ENCODE measurements around the gene COL20A1.

COL20A1 gene

DNA sequence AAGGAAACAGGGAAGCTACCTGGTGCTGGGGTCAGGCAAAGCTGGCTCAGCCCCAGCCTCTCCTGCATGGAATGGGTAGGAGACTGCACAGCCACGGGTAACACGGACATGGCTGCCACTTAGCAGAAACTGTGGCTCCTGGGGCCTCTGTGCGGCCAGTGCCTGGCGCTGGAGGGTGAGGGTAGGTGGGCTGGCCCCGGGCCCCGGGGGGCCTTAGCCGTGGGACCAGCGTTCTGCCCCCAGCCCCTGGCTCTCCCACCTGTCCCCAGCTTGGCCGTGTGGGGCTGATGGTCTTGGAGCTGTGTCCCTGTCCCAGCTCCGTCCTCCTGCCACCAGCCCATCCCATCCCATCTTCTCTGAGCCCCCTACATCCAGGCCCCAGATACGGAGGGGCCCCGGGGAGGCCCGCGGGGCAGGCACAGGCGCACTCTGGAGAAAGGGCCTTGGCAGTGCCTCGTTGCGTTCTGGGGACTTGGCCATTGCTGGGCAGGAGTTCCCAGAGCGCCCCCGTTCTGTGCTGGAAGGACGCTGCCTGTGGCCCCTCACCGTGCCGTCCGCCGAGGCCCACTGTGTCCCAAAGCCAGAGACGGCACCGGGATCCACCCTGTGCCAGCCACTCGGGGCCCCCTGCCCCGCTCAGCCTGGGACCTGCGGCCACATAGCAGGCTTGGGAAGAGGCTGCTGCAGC, 56.0 kb downstream of the COL20A1 start:
- DNase-seq (ENCODE audit: low spot score): no peak

DNA sequence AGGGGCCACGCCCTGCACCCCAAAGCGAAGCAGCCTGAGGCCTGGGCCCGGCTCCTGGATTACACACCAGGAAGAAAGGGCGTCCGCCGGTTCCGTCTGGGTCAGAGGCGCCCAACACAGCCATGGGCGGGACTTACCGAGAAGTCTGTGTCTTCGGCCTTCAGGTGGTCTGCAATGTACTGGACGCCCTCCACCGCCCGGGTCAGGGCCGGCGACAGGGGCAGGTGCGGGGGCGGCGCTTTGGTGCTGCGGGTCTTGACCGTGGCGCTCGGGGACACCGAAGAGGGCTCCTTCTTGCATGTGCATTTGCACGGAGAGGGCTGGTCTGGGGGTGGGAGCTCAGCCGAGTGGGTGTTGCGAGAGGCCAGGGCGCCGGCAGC, 56.5 kb downstream of the COL20A1 start:
- no peak for DNase-seq (ENCODE audit: low spot score)

DNA sequence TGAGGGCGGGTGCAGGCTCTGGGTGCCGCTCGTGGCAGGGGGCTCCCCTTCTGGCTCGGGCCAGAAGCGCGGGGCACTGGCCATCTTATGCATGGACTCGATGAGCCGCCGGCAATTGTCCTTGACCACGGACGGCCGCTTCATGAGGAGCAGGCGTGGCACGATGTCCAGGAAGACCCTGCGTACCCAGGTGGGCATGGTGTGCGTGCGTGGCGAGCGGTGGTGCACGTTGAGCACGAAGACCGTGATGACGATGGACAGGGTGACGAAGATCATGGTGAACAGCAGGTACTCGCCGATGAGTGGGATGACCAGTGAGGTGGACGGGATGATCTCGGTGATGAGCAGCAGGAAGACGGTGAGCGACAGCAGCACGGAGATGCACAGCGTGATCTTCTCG, 57.2 kb downstream of the COL20A1 start:
- DNase-seq (ENCODE audit: low spot score): no peak

DNA sequence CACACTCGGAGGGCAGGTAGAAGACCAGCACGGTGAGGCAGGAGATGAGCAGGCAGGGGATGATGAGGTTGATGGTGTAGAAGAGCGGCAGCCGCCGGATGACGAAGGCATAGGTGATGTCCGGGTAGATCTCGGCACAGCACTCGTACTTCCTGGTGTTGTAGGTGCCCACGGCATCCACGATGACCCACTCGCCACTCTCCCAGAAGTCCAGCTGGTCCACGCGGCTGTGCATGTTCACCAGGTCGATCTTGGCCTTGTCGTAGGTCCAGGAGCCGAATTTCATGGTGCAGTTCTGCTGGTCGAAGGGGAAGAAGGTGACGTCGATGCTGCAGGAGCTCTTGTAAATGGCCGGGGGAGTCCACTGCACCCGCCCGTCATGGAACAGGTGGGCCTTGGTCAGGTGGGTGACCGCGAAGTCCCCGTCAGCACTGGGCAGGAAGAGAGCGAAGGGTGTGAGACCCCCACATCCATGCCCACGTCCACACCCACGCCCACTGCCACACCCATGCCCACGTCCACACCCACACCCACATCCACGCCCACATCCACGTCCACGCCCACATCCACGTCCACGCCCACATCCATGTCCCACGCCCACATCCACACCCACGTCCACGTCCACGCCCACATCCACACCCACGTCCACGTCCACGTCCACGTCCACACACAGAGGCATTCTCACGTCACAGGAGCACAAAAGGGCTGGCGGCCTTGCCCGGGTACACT, 57.8 kb downstream of the COL20A1 start:
- no peak for DNase-seq (ENCODE audit: low spot score)

DNA sequence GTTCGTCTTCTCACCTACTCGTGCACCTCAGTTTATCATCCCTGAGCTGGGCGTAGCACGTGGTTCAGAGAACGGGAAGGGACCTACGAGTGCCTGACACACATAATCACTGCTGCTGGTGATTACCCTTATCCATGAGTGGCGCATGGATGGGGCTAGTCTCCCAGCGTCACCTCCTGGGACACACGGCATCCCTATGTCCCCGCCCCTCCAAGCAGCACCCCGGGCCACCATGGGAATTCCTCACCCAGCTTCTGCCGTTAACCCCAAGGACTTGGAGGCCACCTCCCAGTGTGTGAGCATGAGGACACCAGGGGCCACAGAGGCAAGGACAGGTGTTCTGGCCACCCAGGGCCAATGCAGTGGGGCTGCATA, 58.3 kb downstream of the COL20A1 start:
- DNase-seq (ENCODE audit: low spot score): no peak

DNA sequence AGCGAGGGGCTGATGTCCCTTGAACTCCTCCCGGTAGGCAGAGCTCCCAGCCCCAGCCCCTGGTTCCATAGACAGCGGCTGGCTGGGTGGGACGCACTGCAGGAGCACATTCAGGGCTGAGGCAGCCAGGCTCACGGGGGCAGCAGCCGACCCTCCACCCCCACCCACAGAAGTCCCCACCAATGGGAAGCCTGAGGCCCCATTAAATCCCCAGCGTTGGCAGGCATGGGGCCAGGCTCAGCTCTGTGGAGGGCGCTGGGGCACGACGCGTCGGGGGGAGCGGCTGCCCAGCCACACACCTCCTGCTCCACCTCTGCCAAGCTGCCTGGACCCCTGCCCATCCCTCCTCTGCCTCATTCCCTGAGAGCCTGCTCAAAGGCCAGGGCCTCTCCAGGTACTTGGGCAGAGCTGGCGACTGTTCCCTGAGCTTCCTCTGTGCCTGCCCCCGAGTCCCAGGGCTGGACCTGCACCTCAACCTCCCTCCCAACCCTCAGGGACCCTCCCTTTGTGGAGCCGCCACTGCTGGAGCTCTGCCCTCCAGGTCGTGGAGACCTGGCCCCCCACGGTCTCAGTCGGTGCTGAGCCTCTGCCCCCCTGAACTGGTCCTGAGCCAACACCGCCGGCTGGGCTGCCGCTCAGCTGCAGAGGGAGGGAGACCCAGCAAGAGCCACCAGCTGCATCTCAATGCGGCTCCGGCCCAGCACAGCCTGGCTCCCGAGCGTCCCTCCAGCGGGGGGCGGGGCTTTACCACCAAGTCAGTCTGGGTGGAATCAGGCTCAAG, 59.0 kb downstream of the COL20A1 start:
- DNase-seq (ENCODE audit: low spot score): no peak

DNA sequence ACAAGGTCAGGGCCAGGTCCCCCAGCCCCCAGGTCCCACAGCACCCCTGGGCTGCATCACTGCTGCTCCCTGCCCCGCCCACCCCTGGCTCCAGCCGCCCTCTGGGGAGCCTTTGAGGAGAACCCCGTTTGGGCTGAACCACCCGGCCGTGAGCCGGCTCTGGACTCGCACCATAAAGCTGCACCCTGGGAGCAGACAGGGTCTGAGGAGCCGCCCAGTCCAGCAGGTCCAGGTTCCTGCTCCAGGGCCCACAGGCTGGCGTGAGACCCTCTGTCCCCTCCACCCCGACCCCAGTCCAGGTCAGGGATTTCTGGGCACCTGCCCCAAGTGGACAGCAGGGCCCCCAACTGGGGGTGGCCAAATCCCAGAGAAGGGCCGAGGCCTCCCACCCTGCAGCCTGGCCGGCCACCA, 59.8 kb downstream of the COL20A1 start:
- DNase-seq (ENCODE audit: low spot score): no peak

DNA sequence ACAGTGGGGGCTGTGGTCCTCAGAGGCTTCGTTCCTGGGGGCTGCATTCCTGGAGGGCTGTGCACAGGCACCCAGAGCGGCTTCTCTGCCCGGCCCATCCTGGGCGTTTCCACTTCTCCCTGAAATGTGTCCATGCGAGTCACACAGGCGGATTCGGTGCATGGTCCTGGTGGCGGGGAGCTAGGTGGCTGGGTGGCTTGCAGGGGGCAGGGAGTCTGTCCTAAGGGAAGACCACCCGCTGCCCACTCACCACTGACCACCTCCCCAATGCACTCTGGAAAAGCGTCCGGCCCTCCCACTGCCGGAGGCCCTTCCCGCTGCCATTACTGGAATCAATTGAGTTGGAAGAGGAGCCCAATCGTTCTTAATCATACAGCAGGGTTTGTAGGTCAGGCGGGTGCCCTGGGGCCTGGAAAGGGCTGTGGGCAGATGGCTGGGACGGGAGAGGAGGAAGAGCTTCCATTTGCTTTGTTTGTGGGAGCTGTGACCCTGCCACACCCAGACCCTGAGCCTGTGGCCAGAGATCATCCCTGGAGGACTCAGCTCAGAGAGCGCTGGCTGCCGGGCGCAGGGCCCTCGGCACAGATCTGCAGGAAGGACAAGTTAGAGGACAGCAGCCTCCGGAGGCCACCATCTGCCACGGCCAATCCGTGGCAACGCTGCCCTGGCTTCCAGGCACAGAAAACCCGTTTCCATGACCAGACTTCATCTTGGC, 61.8 kb downstream of the COL20A1 start:
- DNase-seq (ENCODE audit: low spot score): no peak

DNA sequence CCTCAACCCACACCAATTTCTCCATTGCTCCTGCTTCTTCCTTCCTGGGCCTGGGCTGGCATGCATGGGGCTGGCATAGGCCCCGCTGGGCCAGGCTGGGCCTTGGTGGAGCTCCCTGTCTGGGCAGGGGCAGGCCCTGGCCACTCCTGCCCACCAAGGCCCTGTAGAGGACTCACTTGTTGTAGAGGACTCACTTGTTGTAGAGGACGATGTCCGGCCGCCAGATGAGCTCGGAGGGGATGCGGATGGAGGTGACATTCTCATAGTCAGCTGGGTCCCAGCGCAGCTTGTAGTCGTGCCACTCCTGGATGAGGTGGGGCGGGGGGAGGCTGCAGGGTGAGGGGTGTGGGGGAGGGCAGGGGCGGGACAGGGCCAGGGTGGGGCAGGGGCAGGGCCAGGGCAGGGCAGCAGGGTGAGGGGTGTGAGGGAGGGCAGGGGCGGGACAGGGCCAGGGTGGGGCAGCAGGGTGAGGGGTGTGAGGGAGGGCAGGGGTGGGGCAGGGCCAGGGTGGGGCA, 62.9 kb downstream of the COL20A1 start:
- no peak for DNase-seq (ENCODE audit: low spot score)

DNA sequence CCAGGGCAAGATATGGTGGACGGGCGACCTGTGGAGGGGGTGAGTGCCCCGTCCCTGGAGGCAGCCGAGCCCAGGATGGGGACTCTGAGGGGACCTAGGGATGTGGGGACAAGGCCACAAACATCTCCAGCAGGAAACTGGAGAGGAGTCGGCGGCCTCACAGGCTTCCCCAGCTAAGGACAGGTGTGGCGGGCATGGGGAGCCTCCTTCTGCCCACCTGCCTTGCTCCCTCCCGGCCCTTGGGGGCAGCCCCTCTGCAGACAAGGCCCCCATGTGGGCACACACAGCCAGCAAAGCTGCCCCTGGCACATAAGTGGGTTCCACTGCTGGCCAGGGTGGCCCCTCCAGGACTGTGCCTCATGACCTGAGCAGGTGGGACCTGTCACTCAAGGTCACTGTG, 63.5 kb downstream of the COL20A1 start:
- no peak for DNase-seq (ENCODE audit: low spot score)

DNA sequence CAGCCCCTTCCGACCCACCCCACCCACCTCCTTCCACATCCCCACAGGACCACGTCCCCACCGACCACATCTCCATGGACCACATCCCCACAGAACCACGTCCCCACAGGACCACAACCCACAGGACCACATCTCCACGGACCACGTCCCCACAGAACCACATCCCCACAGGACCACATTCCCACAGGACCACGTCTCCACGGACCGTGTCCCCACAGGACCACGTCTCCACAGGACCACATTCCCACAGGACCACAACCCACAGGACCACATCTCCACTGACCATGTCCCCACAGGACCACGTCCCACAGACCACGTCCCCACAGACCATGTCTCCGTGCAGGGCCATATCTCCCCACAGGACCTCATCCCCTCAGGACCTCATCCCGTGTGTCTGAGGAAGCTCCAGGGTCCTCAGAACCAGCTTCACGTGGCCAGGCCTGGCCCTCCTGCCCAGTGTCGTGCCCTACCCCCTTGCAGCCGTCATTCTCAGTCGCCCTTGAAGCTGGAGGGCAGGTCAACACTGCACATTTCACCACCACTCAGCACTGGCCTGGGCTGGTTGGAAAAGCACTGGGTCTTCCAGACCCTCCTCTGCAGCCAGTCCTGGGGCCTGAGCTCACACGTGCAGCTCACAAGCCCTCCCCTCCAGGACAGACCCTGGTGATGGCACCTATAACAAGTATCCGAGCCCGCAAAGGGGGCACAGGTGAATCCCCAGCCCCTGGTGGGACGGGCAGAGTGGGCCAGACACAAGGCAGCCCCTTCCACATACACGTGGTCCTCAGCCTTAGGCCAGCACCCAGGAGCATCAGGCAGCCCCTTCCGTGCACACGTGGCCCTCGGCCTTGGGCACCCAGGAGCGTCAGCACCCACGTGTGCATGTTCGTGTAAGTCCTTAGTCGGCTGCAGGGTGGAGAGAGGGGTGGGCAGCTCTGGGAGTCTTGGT, 64.2 kb downstream of the COL20A1 start:
- DNase-seq (ENCODE audit: low spot score): no peak

DNA sequence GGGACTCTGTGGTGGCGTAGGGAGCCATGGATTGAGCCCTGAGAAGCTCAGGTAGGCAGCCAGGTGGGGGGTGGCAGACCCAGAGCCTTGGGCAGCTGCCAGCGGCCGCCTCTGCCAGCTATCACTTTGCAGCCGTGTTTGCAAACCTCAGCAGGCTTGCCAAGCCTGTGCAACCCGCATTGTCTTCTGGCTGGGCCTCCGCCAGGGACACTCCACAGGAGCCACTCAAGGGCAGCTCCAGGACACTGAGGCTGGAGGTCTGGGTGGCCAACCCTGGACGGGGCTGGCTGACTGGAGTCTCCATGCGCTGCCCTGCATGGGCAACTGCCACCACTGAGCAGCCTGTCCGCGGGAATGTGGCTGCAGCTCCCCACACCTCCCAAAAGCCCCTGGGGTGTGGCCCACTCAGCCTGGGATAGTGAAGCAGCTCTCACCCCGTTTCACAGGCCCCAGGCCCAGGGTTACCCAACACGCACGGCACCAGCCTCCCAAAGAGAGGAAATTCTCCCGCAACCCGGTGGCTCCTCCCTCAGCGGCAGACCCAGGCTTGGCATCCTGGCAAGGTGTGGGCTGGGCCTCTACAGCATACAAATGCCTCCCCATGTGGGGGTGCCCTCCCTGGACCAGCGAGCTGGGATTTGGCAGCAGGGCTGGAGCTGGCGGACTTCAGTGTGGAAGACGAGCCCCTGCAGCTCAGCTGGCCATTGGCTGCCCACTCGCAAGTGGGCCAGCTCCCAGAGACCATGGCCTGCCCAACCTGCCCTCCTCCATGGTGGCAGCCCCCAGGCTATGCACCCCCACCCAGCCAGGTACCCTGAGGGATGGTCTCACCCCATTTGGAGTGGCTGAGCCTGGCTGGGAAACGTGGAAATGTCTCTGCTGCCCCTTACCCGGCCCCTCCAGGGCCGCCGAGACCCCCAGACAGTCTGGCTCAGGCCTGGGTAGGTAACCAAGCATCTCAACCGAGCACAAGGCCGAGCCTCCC, 65.2 kb downstream of the COL20A1 start:
- no peak for DNase-seq (ENCODE audit: low spot score)

DNA sequence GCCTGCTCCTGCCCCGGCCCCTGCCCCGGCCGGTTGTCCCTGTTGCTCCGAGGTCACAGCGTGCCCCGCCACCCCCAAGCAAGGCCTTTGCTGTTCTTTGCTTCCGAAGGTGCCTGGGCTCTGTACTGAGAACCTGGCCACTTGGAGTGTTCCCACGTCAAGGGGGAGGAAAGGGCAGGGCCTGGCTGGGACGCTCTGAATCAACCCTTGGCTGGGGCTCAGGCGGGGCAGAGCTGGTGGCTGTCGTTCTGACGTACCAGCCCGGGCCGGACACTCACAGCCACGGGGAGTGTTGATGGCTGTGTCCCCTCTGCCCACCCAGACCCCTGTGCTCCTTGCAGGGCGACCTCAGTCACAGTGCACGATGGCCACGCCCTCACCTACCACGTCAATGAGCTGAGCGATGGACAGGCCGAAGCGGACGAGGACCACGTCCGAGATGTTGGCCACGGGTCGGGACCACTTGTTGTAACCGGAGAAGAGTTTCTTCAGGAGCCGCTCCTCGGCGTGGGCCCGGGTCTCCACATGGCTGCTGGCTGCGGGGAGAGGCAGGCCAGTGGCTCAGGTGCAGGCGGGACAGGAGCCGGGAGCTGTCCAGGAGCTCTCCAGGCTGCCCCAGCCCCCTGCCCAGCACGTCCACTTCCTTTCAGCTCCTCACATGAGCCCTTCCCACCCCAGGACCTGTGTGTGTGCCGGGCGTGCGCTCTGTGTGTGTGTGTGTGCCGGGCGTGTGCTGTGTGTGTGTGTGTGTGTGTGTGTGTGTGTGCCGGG, 66.4 kb downstream of the COL20A1 start:
- no peak for DNase-seq (ENCODE audit: low spot score)

DNA sequence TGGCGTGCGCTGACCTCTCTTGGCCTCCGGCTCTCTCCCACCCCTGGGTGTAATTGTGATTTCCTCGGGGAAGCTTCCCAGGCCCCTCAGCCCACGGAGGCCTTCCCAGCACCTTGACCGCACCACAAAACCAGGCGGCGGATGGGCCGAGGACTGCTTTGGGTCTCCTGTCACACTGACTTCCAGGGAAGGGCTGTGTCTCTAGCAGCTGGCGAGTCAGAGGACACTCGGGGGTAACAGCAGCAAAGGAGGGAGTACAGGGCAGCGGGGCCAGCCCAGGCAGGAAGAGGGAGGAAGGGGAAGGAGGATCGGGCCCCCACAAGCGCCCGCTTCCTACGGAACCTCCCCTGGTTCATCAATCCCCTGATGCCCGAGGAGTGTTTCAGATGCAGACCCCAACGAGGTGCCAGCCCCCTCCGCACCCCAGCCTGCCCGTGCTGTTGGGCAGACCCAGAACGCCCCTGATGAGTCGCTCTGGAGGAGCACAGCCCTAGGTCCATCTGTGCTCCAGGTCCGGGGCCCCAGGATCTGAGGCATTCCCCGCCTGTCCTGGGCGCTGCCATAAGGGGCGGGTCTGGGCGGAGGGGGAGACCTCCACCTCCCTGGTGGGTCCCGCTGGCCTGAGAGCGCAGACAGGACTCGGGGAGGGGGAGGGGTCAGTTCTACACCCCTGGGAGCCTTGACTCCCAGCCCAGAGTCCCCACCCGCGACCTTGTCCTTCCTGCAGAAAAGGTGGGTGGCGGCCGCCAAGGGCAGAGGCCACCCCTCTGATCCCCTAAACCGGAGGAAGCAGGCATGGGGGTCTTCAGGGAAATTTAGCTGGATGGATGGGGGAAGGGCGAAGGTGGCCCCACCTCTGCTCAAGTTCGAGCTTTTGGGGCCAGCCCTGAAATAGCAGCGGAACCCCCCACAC, 67.2 kb downstream of the COL20A1 start:
- DNase-seq (ENCODE audit: low spot score): no peak

DNA sequence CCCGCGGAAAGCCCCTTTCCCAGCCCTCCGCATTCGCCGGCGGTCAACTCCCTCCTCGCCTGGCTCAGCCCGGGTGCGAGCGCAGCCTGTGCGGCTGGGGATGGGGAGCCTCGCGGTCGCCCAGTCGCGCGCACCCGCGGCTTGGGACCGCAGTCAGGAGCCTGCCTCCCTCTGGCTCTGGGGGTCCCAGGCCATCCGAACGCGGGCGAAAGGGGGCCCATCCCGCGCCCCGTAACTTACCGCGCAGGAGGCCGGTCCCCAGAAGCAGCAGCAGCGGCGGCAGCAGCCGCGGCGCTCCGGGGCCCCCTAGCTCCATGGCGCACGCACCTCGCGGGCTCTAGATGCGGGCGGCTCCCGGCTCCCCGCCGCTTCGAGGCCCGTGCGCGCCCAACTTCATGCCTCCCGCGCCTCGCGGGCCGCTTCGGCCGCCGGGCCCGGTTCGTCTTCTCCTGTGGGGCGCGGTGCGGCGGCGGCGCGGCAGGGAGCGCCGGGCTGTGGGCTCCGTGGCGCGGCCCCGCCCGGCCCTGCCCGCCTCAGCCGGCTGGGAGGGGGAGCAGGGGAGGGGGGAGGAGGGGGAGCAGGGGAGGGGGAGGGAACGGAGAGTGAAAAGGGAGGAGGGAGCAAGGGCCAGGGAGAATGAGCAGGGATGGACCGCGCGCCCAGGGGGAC, 68.0 kb downstream of the COL20A1 start, which contains the start of gene CHRNA4:
Gene CHRNA4, minus strand, starts transcription at position 500 of the 669 bp plus-strand sequence. Its CDS starts 184 bp downstream, at position 316.
- DNase-seq (ENCODE audit: low spot score): no peak

DNA sequence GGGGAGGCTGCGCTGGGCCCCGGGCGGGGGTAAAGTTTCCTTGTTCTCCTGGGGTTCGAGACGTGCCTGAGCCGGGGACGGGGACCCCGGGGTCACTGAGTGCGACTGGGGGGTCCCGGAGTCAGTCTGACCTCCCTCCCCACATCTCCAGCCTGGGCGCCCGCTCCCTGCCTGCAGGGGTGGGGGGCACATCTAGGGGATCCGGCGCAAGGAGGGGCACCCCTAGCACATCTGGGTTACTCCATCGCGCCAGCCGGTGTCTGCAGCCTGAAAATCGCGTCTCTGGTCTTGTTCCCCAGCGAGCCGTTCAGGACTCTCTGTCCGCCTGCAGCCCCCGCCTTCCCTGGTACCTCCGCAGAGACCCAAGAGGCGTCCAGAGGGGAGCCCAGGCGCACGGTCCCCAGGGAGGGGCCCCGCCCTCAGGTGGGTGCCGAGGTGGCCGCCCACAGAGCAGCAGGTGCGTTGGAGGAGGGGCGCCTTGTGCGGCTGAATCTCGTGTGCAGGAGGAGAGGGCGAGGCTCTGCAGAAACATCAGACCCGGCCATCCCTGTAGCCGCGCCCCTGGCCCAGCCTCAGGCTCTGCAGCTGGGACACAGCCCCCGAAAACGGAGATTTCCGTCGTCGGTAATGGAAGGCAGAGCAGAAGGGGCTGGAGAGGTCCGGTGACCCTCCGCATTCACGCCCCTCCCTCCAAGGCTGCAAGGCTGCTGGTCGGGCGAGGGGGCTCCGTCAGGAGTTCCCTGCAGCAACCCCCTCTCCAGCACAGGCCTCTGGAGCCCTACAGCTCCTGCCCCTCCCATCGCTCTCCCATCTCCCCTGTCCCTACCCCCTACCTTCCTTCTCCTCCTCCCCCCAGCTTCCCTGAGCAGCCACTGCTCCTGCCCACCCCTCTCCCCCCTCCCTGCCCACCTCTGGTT, 68.8 kb downstream of the COL20A1 start:
- no peak for DNase-seq (ENCODE audit: low spot score)
